Brain microvascular endothelial cell (primary cell): ENCODE measurements around the gene ZNF83.
"Not testable (repeated sequence)": the region's sequence is repeated elsewhere in the genome, so short reads cannot be mapped to it uniquely, and the experiment has no call there.

ENCODE experiments used
- DNase-seq: peaks from one replicate; pipeline ENCODE4 v3.0.0-alpha.2; 2020
- H3K27ac ChIP-seq: fragments of 250-450 bp; sonication (Bioruptor Pico); 2 replicates; pipeline ENCODE4 v1.5.1; 2020; ENCODE audit warnings: mild to moderate bottlenecking, moderate library complexity
- H3K27me3 ChIP-seq: fragments of 250-450 bp; sonication (Bioruptor Pico); replicated peaks from 2 replicates; pipeline ENCODE4 v1.5.1; 2020; ENCODE audit warnings: mild to moderate bottlenecking
- H3K36me3 ChIP-seq: fragments of 250-450 bp; sonication (Bioruptor Pico); replicated peaks from 2 replicates; pipeline ENCODE4 v1.5.1; 2020; ENCODE audit warnings: mild to moderate bottlenecking
- H3K4me3 ChIP-seq: 2 replicates; pipeline ENCODE4 v1.5.1; 2011; ENCODE audit warnings: low read depth, mild to moderate bottlenecking, control low read depth, low read length, moderate library complexity
- CTCF ChIP-seq: IDR thresholded peaks from 2 replicates; pipeline ENCODE4 v1.5.1; 2011; ENCODE audit warnings: low read depth, mild to moderate bottlenecking, moderate library complexity, low read length, control low read depth, inconsistent platforms; ENCODE audit errors: missing control alignments
- in situ Hi-C: cut with HindIII; loops from 2 replicates; pipeline ENCODE4 v1.10.0; 2017; ENCODE audit warnings: low sequenced_read_pairs, low pct_ligation_motif_present

The ZNF83 gene

GRCh38 chr19:52637718-52638585 is at the start of gene ZNF83:
Gene ZNF83 (minus strand): TSS chr19:52638355.
- in situ Hi-C loops, result no loop called here
- Histone ChIP-seq H3K4me3 (peak within 1 kb of the TSS; percentile 81), H3K36me3 (no peaks in the 10 kb centered on the region), H3K27ac (peak within 1 kb of the TSS; percentile 96), H3K27me3 (no peaks in the 10 kb centered on the region)
- peak; percentile 93 for DNase-seq
- no peak for TF ChIP-seq CTCF

GRCh38 chr19:52687684-52688083 is 49.5 kb upstream of the ZNF83 start:
- in situ Hi-C loops, result no loop called here
- no peak overlapping the region for H3K4me3 ChIP-seq
- no peaks in the 10 kb centered on the region for H3K36me3 ChIP-seq
- no peaks in the 10 kb centered on the region for H3K27me3 ChIP-seq
- DNase-seq, result no peak
- no peak overlapping the region for H3K27ac ChIP-seq
- TF ChIP-seq CTCF, result no peak

- in situ Hi-C loops, result no loop called here
- no peak overlapping the region for H3K27ac ChIP-seq
- no peak for DNase-seq
- no peaks in the 10 kb centered on the region for H3K27me3 ChIP-seq
- no peaks in the 10 kb centered on the region for H3K36me3 ChIP-seq
- H3K4me3 ChIP-seq, result no peak overlapping the region
- TF ChIP-seq CTCF, result no peak
Observed at GRCh38 chr19:52685811-52686210, 47.7 kb upstream of the ZNF83 start.

- H3K36me3 ChIP-seq, in situ Hi-C loops, DNase-seq, H3K4me3 ChIP-seq, H3K27ac ChIP-seq, H3K27me3 ChIP-seq: not testable (repeated sequence)
Observed at GRCh38 chr19:52681216-52681615, 43.1 kb upstream of the ZNF83 start.

GRCh38 chr19:52679598-52679997 is 41.4 kb upstream of the ZNF83 start:
- no peak for TF ChIP-seq CTCF
- no peak for DNase-seq
- no peak overlapping the region for H3K4me3 ChIP-seq
- in situ Hi-C loops, result no loop called here
- H3K27me3 ChIP-seq, result no peaks in the 10 kb centered on the region
- H3K27ac ChIP-seq, result no peak overlapping the region
- no peaks in the 10 kb centered on the region for H3K36me3 ChIP-seq

- H3K36me3 ChIP-seq, H3K27me3 ChIP-seq, H3K4me3 ChIP-seq, DNase-seq, H3K27ac ChIP-seq, in situ Hi-C loops: not testable (repeated sequence)
Observed at GRCh38 chr19:52675239-52675638, 37.1 kb upstream of the ZNF83 start.

- TF ChIP-seq CTCF, result no peak
- Histone ChIP-seq H3K4me3 (no peak overlapping the region), H3K36me3 (no peaks in the 10 kb centered on the region), H3K27ac (no peak overlapping the region), H3K27me3 (no peaks in the 10 kb centered on the region)
- in situ Hi-C loops, result no loop called here
- no peak for DNase-seq
Observed at GRCh38 chr19:52673014-52673413, 34.9 kb upstream of the ZNF83 start.
